OCI-LY3 (cell line): Measurements from ENCODE around the gene LRRTM3.

Experiments
- CTCF ChIP-seq: fragments of 200-600, 300-600 bp; sonication (generic); IDR thresholded peaks from 2 replicates; pipeline ENCODE4 v1.5.1; 2014; ENCODE audit warnings: antibody characterized with exemption, low read length, low read depth
- EZH2phosphoT487 ChIP-seq: fragments of 200-600 bp; shearing (Covaris generic); IDR thresholded peaks from 2 replicates; pipeline ENCODE4 v1.6.1; 2018; ENCODE audit warnings: antibody characterized with exemption, mixed run types, low read depth

- TF ChIP-seq EZH2phosphoT487 (no peak), CTCF (no peak)
Observed at GRCh38 chr10:66924674-66925345, 1.0 kb upstream of the LRRTM3 start.
